SIG-M5 treated with dmso at 0.1 percent for 504 hours (cell line): ENCODE measurements around the gene TSEN2.

Experiments
- DNase-seq: peaks from one replicate; lab custom pipeline; 2025; ENCODE audit not compliant: unreplicated experiment; lab: John Stamatoyannopoulos, UW

Gene TSEN2

GRCh38 chr3:12582730-12583129 is 98.5 kb downstream of the TSEN2 start:
- DNase-seq = no peak
